GM19238 (cell line): ENCODE data around the gene SSMEM1.
"Not testable (repeated sequence)": the region's sequence is repeated elsewhere in the genome, so short reads cannot be mapped to it uniquely, and the experiment has no call there.

ENCODE experiments used
- DNase-seq: peaks from one replicate; pipeline ENCODE4 v3.0.0; 2011; ENCODE audit warnings: low spot score; ENCODE audit not compliant: insufficient read length

SSMEM1 gene

GRCh38 chr7:130246491-130246890 is 38.8 kb downstream of the SSMEM1 start:
- DNase-seq = not testable (repeated sequence)

- not testable (repeated sequence) for DNase-seq
These were observed 41.2 kb downstream of the SSMEM1 start for GRCh38 chr7:130248842-130249241.

DNA sequence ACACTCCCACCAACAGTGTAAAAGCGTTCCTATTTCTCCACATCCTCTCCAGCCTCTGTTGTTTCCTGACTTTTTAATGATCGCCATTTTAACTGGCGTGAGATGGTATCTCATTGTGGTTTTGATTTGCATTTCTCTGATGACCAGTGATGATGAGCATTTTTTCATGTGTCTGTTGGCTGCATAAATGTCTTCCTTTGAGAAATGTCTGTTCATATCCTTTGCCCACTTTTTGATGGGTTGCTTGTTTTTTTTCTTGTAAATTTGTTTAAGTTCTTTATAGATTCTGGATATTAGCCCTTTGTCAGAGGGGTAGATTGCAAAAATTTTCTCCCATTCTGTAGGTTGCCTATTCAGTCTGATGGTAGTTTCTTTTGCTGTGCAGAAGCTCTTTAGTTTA is 42.0 kb downstream of the SSMEM1 start:
- not testable (repeated sequence) for DNase-seq

DNA sequence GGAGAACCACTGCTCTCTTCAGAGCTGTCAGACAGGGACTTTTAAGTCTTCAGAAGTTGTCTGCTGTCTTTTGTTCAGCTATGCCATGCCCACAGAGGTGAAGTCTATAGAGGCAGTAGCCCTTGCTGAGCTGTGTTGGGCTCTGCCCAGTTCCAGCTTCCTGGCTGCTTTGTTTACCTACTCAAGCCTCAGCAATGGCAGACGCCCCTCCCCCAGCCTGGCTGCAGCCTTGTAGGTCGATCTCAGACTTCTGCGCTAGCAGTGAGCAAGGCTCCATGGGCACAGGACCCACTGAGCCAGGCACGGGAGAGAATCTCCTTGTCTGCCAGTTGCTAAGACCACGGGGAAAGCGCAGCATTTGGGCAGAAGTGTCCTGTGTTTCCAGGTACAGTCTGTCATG is 46.9 kb downstream of the SSMEM1 start:
- DNase-seq = no peak

GRCh38 chr7:130256704-130257103 is 49.0 kb downstream of the SSMEM1 start:
- no peak for DNase-seq

- no peak for DNase-seq
These were observed 50.9 kb downstream of the SSMEM1 start for GRCh38 chr7:130258494-130259078.

- DNase-seq = no peak
These were observed 54.8 kb downstream of the SSMEM1 start for GRCh38 chr7:130262448-130262847.

DNA sequence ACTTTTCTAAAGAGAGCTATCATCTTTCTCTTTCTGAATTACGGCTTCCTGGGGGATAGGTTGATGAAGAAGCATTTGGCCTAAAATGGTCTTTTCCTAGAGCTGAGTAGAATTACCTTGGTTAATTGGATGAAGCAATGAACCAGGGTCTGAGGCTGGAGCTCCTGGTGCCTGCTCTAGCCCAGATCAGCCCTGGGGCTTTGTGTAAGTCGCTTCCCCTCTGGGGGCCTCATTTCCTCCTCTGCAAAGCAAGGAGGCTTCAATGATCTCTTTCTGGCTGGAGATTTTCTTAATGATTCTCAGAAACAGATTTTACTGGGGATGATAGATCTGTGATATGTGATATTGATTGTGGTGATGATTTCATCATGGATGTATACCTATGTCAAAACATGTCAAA is 55.5 kb downstream of the SSMEM1 start:
- DNase-seq = no peak
